Measurements from ENCODE around the gene GALC.

- TF ChIP-seq CTCF (conservative IDR thresholded peaks at IDR 0.05 in 1 of 2, IDR thresholded peaks at IDR 0.05 in 1 of 2; ENCODE audit: extremely low read depth in 1 of 2, insufficient read depth in 1 of 2, low read depth in 1 of 2, low read length in 2 of 2) (peak in 1 of 2 donors; percentile 7), EZH2 (IDR thresholded peaks at IDR 0.05; ENCODE audit: borderline replicate concordance, low read length) (no peak)
These were observed at the start of gene GALC for GRCh38 chr14:87992718-87993628.
